Measurements from ENCODE around the gene ZMYM1. TPM values are rescaled to one million over a fixed set of nuclear protein-coding genes. Genes with fewer than 3 reads are reported as not detected.

ZMYM1 gene
- total RNA-seq (ENCODE audit: unreplicated experiment) = 12.1 TPM
- long read RNA-seq, full-length matches to known transcripts = 2 of 3 reads
- long read RNA-seq, partial matches to known transcripts = 0 of 3 reads
- long read RNA-seq, other reads (novel, unspliced or antisense) = 1 of 3 reads

GRCh38 chr1:35079003-35079930, at the start of gene ZMYM1:
Gene ZMYM1, plus strand, starts transcription at chr1:35079385. Its CDS starts 14,603 bp downstream, at chr1:35093988.
- peaks cover 11% of the 10 kb centered on the region for H3K36me3 Mint-ChIP-seq (ENCODE audit: unreplicated experiment)
- no peaks in the 10 kb centered on the region for H3K4me1 Mint-ChIP-seq (ENCODE audit: low read depth, unreplicated experiment)
- H3K9me3 Mint-ChIP-seq (ENCODE audit: unreplicated experiment) = peaks cover 5% of the 10 kb centered on the region
- peak within 1 kb of the TSS; percentile 95 for H3K27ac Mint-ChIP-seq (ENCODE audit: unreplicated experiment)
- H3K27me3 Mint-ChIP-seq (ENCODE audit: unreplicated experiment) = no peaks in the 10 kb centered on the region
- DNase-seq = peak; percentile 92
- no peak for TF ChIP-seq CTCF (IDR thresholded peaks at IDR 0.05; ENCODE audit: partially characterized antibody, unreplicated experiment)
- peak within 1 kb of the TSS; percentile 98 for H3K4me3 Mint-ChIP-seq (ENCODE audit: unreplicated experiment)

DNA sequence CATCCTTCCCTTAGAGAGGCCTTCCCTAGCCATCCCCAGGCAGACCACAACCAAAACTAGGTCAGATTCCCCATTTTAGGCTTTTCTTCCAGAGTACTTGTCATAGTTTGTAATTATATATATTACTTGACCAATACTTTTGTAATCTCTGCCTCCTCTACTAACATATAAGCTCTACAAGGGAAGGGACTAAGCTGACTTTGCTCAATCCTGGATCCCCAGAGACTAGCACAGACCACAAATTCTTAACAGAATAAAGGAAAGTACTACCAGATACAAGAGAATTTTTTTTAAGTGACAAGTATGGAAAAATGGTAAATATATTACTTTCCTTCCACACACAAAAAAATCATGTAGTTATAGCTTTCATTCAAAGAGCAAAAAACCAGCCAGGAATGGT, 49.4 kb upstream of the ZMYM1 start:
- Mint-ChIP-seq H3K4me3 (ENCODE audit: unreplicated experiment) (peak overlapping the region; percentile 59), H3K4me1 (ENCODE audit: low read depth, unreplicated experiment) (peaks cover 5% of the 10 kb centered on the region), H3K27ac (ENCODE audit: unreplicated experiment) (no peak overlapping the region), H3K36me3 (ENCODE audit: unreplicated experiment) (no peaks in the 10 kb centered on the region), H3K27me3 (ENCODE audit: unreplicated experiment) (peaks cover 5% of the 10 kb centered on the region), H3K9me3 (ENCODE audit: unreplicated experiment) (peaks cover 10% of the 10 kb centered on the region)
- no peak for TF ChIP-seq CTCF (IDR thresholded peaks at IDR 0.05; ENCODE audit: partially characterized antibody, unreplicated experiment)
- DNase-seq = no peak

DNA sequence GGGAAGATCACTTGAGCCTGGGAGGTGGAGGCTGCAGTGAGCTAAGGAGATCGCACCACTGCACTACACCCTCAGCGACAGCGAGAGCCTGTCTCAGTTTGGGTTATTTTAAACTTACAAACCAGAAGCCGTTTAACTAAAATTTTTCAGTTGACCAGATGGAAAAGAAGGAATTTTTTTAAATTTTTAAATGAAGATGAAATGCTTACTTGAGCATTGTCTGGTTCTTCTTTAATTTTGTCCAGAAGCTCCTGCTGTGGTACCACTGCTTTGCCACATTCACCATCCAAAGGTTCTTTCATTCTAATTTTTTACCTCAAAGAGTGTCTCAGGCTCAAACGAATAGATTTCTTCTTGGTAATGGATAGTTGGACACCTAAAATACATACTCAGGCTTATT, 48.8 kb upstream of the ZMYM1 start:
- peaks cover 5% of the 10 kb centered on the region for H3K27me3 Mint-ChIP-seq (ENCODE audit: unreplicated experiment)
- H3K36me3 Mint-ChIP-seq (ENCODE audit: unreplicated experiment) = no peaks in the 10 kb centered on the region
- peaks cover 10% of the 10 kb centered on the region for H3K9me3 Mint-ChIP-seq (ENCODE audit: unreplicated experiment)
- H3K4me1 Mint-ChIP-seq (ENCODE audit: low read depth, unreplicated experiment) = peaks cover 5% of the 10 kb centered on the region
- peak overlapping the region; percentile 94 for H3K4me3 Mint-ChIP-seq (ENCODE audit: unreplicated experiment)
- H3K27ac Mint-ChIP-seq (ENCODE audit: unreplicated experiment) = no peak overlapping the region
- DNase-seq = no peak
- TF ChIP-seq CTCF (IDR thresholded peaks at IDR 0.05; ENCODE audit: partially characterized antibody, unreplicated experiment) = no peak

DNA sequence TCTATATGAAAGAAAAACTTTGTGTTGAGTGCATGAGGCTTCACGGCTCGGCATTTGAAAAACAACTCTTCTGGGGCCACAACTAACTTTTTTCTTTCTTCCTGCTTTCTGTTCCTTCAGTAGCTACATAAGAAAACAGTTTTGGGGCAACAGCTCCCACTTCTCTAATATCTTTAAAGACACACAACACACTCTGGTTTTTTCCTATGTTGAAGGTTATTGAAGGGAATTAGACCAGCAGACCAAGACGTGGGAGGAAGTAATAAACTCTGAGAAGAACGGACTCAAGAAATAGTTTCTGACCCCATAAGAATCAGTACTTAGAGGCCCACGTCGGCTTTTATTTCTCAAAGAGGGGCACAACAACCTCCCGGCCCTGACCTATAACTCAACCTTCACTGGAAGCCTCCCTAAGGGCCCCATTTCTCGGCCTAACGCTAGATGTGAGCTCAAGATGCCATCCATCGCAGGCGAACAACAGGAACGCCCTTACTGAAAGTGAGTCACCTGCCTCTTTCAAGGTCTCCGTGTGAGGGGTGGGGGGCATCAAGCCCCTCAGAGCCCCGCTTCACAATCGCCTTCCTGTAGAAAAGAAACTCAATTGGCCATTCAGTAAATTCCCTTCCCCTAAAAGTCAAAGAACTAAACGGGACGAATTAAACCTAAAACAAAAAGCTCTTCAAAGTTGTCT, 48.3 kb upstream of the ZMYM1 start:
- peak; percentile 25 for DNase-seq
- peak overlapping the region; percentile 93 for H3K27ac Mint-ChIP-seq (ENCODE audit: unreplicated experiment)
- peaks cover 5% of the 10 kb centered on the region for H3K4me1 Mint-ChIP-seq (ENCODE audit: low read depth, unreplicated experiment)
- no peaks in the 10 kb centered on the region for H3K36me3 Mint-ChIP-seq (ENCODE audit: unreplicated experiment)
- peaks cover 10% of the 10 kb centered on the region for H3K9me3 Mint-ChIP-seq (ENCODE audit: unreplicated experiment)
- H3K27me3 Mint-ChIP-seq (ENCODE audit: unreplicated experiment) = peaks cover 5% of the 10 kb centered on the region
- TF ChIP-seq CTCF (IDR thresholded peaks at IDR 0.05; ENCODE audit: partially characterized antibody, unreplicated experiment) = no peak
- peak overlapping the region; percentile 94 for H3K4me3 Mint-ChIP-seq (ENCODE audit: unreplicated experiment)
